ENCODE measurements around the gene CNDP2. TPM values are rescaled to one million over a fixed set of nuclear protein-coding genes. Genes with fewer than 3 reads are reported as not detected.

The CNDP2 gene
- total RNA-seq, 1 donor from 2014 or later, result 58.0 TPM

DNA sequence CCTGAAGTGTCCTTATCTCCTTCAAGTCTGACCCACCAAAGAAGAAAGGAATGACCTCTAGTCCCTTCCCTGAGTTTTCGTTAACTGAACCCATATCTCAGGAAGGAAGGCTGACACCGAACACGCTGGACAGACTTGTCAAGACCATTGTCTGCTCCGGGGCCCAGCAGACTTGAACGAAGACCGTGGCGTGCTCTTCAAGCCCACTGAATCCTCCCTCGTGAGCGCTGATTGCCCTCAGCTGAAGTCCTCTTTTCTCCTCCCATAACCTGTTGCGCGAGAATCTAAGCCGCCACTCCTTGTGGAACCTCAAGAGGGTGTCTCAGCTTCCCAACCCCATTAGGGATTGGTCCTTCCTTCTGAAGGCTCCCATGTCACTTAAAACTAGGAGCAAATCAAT, 37.5 kb downstream of the CNDP2 start:
- no peak for DNase-seq (ENCODE audit: low read depth)

DNA sequence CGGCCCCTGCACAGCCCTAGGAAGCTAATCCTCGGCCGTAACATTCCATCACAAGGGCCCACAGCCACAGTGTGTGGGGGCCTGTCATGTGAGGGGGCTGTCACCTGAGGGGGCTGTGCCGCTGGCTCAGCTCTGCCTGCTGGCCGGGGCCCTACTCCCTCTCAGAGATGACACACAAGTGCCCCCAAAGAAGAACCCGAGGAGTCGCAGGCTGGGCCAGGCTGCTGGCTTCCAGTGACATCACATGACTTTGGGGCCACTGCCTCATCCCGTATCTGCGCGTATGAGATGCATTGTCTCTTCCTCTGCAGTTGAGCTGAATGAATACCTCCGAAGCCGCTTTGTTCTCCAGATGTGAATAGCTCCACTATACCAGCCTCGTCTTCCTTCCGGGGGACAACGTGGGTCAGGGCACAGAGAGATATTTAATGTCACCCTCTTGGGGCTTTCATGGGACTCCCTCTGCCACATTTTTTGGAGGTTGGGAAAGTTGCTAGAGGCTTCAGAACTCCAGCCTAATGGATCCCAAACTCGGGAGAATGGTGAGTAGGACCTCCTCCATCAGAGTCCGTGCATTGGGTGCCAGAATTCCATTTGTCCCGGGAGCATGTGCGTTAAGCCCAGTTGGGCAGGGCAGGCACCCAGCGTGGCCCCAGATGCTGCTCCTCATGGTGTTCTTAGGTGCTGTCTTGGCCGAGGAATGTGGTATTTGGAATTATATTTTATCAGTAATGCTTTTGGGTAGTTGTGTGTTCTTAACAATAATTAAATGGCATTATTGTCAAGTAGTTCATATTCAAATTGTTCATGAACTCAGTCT, 38.2 kb downstream of the CNDP2 start, which contains the start of gene CNDP1:
Gene CNDP1, plus strand, starts transcription at position 351 of the 820 bp plus-strand sequence. Its CDS starts 168 bp downstream, at position 519.
- no peak for DNase-seq (ENCODE audit: low read depth)

DNA sequence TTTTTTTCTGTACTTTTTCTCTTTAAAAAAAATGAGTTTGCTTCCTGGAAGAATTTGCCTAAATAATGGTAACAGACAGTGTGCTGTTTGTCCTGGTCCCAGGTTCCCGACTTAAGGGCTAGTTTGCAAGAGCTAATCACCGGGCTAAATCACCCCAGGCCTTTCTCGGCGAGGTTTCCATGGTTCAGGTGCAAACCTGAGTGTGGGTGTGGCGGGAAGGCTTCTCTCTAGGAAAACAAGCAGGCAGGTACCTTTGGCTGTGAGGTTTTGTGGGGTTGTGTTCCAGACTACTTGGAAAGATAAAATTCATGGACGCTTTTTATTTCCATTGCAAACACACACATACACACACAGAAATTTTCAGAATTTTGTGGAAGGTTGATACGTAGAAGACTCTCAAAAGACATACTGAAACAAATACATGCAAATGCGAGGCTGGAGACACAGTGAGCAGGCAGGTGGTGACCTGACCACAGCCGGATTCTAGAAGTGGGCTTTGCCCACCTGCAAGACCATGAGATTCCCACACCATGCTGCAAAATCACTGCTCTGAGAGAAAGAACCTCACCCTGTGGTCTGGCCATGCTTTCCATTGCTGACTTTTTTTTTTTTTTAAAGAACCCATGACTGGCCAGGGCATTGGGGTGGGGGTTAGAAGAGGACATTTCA, 39.0 kb downstream of the CNDP2 start:
- no peak for DNase-seq (ENCODE audit: low read depth)

DNA sequence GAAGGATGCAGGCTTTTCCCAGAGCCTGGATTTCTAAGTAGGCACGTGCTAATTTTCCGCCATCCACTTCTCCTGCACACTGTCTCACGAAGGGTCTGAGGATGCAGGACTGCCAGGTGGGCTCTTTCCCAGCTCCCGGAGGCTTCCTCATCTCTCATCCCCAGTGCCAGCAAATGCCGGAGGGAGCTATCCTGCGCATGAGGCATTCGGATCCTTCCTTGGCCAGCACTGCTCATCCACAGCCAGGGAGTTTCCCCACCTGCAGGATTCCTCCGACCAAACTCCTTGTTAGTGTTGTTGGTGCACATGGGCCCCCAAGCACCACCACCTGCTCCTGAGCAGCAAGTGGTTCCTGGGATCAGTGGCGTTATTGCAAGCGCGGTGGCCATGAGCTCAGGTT, 43.1 kb downstream of the CNDP2 start:
- no peak for DNase-seq (ENCODE audit: low read depth)

DNA sequence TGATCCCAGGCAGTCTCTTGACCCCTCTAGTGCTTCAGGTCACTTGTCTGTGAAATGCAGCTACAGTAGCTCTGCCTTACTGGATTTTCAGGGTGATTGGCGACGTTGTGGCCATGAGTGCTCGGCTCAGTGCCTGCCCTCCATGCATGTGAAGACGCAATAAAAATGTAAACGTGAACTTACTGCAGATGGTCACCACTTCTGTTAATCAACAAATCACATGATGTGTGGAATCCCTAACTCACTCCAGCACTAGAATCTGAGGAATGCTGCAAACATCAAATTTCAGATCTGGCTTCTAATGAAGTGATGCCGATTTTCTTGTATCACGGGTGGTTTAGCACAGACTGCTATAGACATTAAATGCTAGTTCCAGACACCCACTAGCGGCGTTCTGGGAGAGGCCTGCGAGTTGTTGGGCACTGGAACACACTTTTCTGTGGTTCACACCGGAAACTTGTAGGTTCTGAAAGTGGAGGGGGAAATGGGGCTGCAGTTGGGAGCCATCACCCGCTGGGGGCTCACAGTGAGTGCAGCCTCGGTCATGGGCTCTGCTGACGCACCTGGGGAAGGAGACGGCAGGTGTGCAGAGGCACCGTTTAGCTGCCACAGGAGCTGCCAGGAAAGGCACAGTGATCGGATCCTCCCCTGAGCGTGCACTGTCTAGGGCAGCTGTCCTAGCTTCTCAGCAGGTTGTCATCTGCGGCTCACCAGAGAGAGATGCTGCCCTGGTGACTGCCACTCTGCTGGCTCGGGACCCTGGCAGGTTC, 44.7 kb downstream of the CNDP2 start:
- DNase-seq (ENCODE audit: low read depth), result peak; percentile 28

DNA sequence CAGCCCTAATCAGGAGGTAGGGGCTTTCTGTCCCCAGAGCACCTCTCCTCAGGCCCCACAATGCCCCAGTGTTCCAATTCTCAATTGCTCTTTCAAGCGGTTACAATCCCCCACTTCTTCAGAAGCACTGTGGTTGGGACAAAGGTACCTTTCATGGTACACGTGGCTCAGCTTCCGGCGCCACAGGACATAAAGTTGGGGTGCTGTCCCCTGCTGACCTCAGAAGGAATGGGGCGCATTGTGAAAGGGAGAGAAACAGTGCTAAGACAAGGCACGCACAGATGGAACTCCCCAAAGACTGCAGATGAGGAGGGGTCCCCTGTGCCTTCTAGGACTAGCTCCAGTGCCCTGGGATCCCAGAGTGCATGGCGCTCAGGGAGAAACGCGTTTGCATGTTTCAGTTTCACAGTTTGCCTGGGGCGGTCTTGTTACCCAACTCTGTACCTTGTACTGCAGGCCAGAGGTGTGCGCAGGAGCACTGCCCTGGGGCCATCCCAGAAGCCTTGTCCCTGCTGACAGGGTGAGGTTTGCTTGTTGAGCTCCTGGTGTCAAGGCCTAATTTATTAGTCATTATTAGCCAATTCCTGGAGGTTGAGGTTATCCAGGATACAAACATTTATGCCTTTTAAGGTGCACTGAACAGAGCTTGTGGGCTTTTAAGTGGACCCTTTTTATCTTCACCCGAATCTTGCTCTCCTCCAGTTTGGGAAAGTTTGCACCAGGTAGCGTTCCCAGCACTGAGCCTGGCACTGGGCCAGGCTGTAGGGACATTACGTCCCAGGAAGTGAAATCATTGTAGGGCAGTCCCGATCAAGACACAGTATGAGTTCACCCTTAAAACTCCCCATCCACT, 45.8 kb downstream of the CNDP2 start:
- DNase-seq (ENCODE audit: low read depth), result no peak

DNA sequence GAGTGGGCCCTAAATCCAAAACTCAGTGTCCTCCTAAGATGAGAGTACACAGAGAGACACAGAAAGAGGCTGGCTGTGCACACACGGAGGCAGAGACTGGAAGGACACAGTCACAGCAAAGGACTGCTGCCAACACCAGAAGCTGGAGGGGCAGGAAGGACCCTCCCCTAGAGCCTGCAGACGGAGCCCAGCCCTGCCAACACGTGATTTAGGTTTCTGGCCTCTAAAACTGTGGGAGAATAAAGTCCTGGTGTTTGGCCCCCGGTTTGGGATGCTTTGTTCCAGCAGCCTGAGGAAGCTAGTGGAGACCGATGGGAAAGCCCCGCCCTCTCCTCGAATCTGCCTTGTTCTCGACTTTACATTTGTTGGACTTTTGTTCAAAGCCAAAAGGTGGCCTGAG, 48.7 kb downstream of the CNDP2 start:
- no peak for DNase-seq (ENCODE audit: low read depth)

DNA sequence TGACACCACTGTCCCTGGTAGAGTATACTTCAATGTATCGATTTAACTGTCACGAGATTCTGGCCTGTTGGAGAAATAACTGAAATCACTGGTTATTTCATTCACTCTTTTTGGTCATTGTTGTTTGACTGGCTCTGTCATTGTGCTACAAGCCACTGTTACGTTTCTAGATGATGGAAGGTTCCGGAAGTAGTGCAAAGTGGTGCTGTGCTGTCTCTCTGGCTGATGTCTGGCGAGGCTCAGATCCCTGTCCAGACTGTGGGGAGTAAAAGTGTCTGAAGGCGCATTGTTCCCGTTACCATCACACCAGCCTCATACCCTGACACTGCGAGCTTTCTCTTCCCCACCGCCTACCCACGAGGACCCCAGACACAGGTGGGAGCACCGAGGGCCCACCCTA, 49.8 kb downstream of the CNDP2 start:
- DNase-seq (ENCODE audit: low read depth), result no peak

DNA sequence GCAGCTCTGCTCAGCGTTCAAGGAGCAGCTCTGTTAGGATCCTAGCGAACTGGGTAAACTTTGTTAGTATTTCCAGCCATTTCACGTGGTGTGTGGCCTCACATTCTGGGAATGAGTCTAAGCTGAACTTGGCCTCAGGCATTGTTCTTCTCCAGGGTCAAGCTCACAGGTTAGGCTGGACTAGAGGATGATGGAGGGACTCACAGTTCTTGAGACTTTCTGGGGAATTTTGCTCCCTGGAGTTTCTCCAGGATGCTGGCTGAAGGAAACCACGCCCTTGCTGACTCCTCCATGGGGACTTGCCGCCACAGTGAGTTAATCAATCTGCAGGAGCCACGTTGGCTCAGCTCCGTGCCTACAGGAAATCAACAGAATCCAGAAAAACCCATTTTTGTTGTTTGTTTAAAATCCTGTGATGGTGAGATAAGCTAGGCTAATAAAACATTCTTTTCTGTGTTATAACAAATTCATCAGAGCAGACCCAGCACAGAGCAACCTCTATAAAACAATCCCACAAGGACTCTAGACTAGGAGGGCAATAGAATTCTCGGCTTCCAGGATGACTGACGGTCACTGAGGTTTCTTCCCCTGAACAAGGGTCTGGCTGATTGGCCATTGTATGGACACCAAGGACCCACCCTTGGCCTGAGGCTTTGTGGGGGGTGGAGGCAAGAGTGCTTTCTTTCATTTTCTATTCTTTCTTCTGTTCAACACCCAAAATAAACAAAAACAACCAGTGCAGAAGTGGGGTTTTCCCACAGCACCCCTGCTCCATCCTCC, 50.8 kb downstream of the CNDP2 start:
- no peak for DNase-seq (ENCODE audit: low read depth)

DNA sequence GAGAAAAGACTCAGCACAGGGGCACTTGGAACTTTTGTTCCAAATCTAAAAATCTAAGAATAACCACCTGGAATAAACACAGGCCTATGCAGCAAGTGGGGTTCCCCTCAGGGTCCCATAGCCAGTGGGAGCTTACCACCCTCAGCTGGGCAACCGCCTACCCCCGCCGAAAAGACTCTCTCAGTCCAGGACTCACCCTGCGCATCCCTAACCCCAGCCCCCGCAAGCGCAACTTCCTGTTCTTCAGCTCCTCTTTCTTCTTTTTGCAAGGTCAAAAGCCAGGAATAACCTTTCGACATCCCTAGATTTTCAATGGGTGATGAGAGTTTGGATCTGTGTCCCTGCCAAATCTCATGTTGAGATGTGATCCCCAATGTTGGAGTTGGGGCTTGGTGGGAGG, 51.7 kb downstream of the CNDP2 start:
- DNase-seq (ENCODE audit: low read depth), result no peak

DNA sequence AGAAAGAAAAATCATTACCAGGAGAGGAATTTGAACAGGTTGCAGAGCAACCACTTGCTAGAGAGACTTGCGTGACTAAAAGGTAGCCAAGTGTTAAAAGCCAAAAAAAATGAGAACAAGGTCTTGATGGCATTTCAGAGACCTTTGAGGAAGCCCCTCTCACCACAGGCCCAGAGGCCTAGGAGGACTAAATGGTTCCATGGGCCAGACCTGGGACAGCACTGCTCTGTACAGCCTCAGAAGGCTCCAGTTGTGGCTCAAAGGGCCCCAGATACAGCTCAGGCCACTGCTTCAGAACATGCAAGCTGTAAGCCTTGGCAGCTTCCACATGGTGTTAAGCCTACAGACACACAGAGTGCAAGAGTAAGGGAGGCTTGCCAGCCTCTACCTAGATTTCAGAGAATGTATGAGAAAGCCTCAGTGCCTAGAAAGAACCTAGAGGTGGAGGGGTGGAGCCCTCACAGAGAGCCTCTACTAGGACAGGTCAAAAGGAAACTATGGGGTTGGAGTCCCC, 53.5 kb downstream of the CNDP2 start:
- DNase-seq (ENCODE audit: low read depth), result no peak

DNA sequence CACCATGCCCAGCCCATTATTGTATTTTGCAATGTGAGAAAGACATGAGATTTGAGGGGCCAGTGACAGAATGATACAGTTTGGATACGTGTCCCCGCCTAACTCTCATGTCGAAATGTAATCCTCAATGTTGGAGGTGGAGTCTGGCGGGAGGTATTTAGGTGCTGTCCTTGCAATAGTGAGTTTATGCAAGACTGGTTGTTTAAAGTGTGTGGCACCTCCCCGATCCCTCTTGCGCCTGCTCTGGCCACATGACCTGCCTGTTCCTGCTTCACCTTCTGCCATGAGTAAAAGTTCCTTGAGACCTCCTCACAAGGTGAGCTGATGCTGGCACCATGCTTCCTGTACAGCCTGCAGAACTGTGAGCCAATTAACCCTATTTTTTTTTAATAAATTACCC, 54.7 kb downstream of the CNDP2 start:
- no peak for DNase-seq (ENCODE audit: low read depth)

DNA sequence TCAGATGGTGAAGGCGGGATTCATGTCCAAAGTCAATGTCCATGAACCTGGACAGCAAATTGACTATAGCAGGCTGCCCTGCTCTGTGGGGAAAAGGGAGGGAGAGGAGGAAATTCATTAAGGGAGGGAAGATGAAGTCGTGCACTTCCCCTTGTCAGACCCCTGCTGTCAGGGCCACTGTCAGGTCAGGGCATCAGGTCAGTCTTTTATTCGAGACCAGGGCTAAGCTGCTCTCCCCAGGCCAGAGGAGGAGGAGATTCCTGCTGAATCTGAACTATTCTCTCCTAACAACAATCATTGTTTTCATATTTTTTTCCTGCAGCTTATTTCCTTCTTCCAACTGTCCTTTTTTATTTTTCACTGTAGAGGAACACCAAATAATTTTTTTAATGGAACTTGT, 55.3 kb downstream of the CNDP2 start:
- no peak for DNase-seq (ENCODE audit: low read depth)

DNA sequence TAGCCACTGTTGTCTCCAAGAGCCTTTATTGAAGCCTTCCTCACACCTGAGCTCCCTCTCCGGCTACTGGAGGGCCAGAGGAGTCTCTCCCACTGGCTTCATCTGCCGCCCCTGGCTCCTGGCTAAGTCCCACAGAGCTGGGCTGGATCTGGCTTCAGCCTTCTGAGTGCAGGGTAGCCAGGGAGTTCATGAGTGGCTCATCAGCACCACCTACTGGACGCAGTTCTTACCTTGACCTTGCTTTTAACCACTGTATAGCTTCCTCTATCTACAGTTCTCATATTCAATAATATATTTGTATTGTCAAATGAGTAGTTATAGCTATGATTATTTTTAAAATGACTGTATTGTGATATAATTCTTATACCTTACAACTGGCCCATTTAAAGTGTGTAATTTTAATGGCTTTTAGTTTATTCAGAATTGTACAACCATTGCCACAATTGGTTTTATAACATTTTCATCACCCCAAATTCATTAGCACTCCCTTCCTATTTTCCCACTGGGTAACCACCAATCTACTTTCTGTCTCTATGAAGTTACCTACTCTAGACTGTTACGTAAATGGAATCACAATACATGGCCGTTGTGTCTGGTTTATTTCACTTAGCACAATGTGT, 55.9 kb downstream of the CNDP2 start:
- DNase-seq (ENCODE audit: low read depth), result peak; percentile 85

DNA sequence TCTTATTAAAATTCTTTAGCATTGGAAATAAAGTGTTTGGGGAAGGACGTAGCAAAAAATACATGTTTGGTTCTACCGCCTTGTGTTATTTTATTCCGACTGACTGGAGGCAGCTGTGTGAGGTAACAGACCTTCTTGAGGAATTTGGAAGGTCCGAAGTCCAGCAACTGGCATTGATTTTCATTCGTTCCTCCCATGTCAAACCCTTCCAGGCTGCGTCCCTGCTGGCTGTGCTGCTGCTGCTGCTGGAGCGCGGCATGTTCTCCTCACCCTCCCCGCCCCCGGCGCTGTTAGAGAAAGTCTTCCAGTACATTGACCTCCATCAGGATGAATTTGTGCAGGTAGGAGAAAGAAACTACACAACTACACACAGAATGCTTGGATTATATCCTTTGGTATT, 60.0 kb downstream of the CNDP2 start:
- no peak for DNase-seq (ENCODE audit: low read depth)

DNA sequence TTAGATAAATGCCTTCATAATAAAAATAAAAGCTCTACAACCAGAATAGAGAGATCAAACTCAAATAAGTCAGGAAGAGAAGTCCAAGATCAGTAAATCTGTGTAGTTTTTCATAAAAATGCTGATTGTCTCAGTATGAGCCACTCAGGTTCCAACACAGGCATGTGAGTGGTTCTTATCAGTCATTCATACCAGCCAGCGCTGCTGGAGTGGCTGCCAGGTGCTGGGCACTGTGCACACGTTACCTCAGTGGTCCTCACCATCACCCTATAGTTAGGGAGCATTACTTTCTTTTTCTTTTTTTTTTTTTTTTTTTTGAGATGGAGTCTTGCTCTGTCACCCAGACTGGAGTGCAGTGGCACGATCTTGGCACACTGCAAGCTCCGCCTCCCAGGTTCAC, 61.9 kb downstream of the CNDP2 start:
- DNase-seq (ENCODE audit: low read depth), result no peak

DNA sequence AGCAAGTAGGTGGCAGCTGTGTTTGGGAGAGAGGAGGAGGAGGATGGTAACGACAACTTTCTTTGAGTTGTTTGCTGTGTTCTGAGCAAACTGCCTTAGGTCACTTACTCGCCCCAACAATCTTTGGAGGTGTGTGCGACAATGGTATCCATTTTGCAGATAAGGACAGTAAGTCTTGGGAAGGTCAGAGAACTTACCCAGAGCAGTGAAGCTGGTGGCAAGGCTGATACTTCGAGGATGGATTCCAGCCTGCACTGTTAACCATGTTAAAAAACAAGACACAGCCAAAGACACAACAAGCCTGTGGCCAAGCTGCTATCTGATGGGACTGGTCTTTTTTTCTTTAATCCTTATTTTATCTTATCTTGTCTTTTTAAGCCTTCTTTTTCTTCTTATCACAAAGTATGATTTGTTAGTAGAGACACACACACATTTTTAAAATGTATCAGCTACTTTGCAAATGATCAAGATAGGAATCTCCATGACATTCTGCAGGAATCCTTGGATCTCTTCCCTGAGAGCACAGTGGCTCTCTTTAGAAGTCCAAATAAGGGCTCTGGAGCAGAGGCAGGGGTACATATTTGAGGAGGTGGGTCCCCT, 66.1 kb downstream of the CNDP2 start:
- DNase-seq (ENCODE audit: low read depth), result no peak

DNA sequence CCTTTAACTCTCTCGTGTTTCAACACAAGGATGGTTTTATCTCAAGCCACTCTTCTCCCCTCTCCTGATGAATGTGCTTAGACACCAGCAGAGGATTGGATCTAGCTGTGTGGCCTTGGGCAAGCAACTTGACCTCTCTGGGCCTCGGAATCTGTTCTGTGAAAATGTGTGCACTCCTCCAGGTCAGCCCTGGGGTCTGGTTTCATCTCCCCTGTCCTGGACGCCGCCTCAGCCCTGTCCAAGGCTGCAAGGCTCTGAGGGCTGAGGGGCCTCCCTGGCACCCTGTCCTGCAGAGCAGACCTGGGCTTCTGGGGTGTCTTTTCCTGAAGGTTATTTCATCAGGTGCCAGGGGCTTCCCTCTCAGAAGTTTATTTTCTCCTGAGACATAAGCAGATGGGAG, 66.6 kb downstream of the CNDP2 start:
- DNase-seq (ENCODE audit: low read depth), result no peak

DNA sequence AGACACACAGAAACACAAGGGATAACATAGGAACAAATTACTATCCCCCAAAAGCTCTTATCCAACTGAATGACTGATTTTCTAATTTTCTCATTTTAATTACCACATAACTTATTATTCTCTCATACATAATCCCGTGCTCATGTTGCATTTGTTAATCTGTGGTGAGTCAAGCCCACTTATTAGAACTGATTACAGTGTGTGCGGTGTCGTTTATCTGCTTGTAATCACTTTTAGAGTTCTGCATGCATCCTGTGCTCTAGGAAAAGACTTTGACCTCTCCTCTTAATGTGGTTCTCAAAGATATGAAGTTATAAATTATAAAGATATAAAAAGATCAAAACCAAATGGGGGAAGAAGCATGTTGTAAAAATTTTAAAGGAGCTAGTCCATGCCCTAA, 67.8 kb downstream of the CNDP2 start:
- no peak for DNase-seq (ENCODE audit: low read depth)
